Hepatocyte (in vitro differentiated cells): ENCODE measurements around the gene EEIG2.

Experiments used
- EZH2phosphoT487 ChIP-seq: fragments of 200-600 bp; sonication (generic); IDR thresholded peaks from one replicate; pipeline ENCODE4 v1.6.1; 2018; ENCODE audit warnings: antibody characterized with exemption, mild to moderate bottlenecking, low read depth, moderate library complexity; ENCODE audit not compliant: unreplicated experiment, severe bottlenecking
- TF ChIP-seq, protein P1 (sequence below): fragments of 200-600 bp; sonication (generic); IDR thresholded peaks from 2 replicates; pipeline ENCODE4 v1.5.1; 2016; ENCODE audit warnings: antibody characterized with exemption, mild to moderate bottlenecking; ENCODE audit not compliant: poor library complexity

DNA sequence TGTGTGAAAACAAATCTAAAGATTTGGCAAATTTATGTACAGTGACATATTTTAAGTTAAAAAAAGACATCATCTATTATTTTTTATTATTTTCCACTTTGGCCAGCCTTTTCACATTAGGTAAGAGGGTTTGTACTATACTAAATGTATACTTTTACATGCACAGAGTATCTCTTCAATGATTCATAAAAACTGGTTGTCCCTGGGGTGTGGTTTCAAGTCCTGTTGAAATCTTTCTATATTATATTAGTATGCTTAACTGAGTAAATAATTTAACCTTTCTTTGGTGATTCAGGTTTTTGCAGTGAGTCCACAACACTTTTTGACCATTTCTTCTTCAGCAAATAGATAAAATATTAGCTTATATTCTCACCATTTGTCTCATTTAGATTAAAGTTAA, 45.7 kb downstream of the EEIG2 start:
- TF ChIP-seq, protein P1, sequence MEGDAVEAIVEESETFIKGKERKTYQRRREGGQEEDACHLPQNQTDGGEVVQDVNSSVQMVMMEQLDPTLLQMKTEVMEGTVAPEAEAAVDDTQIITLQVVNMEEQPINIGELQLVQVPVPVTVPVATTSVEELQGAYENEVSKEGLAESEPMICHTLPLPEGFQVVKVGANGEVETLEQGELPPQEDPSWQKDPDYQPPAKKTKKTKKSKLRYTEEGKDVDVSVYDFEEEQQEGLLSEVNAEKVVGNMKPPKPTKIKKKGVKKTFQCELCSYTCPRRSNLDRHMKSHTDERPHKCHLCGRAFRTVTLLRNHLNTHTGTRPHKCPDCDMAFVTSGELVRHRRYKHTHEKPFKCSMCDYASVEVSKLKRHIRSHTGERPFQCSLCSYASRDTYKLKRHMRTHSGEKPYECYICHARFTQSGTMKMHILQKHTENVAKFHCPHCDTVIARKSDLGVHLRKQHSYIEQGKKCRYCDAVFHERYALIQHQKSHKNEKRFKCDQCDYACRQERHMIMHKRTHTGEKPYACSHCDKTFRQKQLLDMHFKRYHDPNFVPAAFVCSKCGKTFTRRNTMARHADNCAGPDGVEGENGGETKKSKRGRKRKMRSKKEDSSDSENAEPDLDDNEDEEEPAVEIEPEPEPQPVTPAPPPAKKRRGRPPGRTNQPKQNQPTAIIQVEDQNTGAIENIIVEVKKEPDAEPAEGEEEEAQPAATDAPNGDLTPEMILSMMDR: no peak
- TF ChIP-seq EZH2phosphoT487: no peak
